Endothelial cell of umbilical vein (primary cell): ENCODE data around the gene TMEM255A. TPM values are rescaled to one million over a fixed set of nuclear protein-coding genes. Genes with fewer than 3 reads are reported as not detected.

Experiments
- BruUV-seq: library from RNA; stranded (reverse); fragments of 400-500 nt; replicated peaks from 2 replicates; lab custom pipeline; 2021; lab: Mats Ljungman, UMichigan
- CTCF ChIA-PET: fragments of 300-600, 350-600 bp; sonication (Branson Sonifier 250); formaldehyde crosslinking; loops from one replicate; lab custom pipeline; 2021; ENCODE audit warnings: antibody characterized with exemption, inconsistent platforms; lab: Charles Lee
- POLR2A ChIA-PET: fragments of 300-600, 350-600 bp; sonication (Branson Sonifier 250); formaldehyde crosslinking; loops from one replicate; lab custom pipeline; 2021; ENCODE audit warnings: antibody characterized with exemption, inconsistent platforms; lab: Charles Lee
- DNase-seq: peaks from one replicate; pipeline ENCODE4 v3.0.0-alpha.2; 2011; ENCODE audit warnings: low read depth, low spot score
- FAIRE-seq: peaks from 2 replicates; lab custom pipeline; 2011; peaks lifted over from hg19 to GRCh38; lab: Jason Lieb, UNC
- H2AFZ ChIP-seq: 2 replicates; pipeline ENCODE4 v1.6.0; 2012; ENCODE audit warnings: low read depth, low read length, control low read depth, inconsistent platforms
- H3K27ac ChIP-seq: 2 replicates; pipeline ENCODE4 v1.5.1; 2011; ENCODE audit warnings: low read depth, mild to moderate bottlenecking, control low read depth, low read length, moderate library complexity; ENCODE audit not compliant: insufficient read depth
- H3K27me3 ChIP-seq, 2 experiments: 2 replicates each; pipeline versions ENCODE4 v1.6.0 to v1.6.1; 2011; ENCODE audit warnings: low read length in 2 of 2, mixed read lengths in 1 of 2; ENCODE audit not compliant: control insufficient read depth in 2 of 2, insufficient read depth in 2 of 2
- H3K36me3 ChIP-seq, 2 experiments: 2 replicates in 1 of 2; 3 replicates in 1 of 2; pipeline ENCODE4 v1.5.1; 2011; ENCODE audit warnings: low read length in 2 of 2, mild to moderate bottlenecking in 1 of 2, moderate library complexity in 1 of 2; ENCODE audit not compliant: control insufficient read depth in 2 of 2, insufficient read depth in 2 of 2; ENCODE audit errors: extremely low read depth in 1 of 2
- H3K4me1 ChIP-seq: 3 replicates; pipeline ENCODE4 v1.5.1; 2011; ENCODE audit warnings: mild to moderate bottlenecking, low read length; ENCODE audit not compliant: control insufficient read depth, insufficient read depth; ENCODE audit errors: extremely low read depth
- H3K4me2 ChIP-seq: 2 replicates; pipeline ENCODE4 v1.6.1; 2011; ENCODE audit warnings: low read length, control low read depth, mixed read lengths; ENCODE audit not compliant: insufficient read depth
- H3K4me3 ChIP-seq, 3 experiments: fragments of 200-600 bp in 1 of 3; sonication (generic), shearing (Covaris generic) in 1 of 3; replicated peaks in 1 of 3; 2 replicates each; pipeline ENCODE4 v1.5.1; 2011 to 2016; ENCODE audit warnings: control low read depth in 3 of 3, low read length in 3 of 3, mild to moderate bottlenecking in 2 of 3, inconsistent platforms in 1 of 3, low read depth in 1 of 3, moderate library complexity in 1 of 3; ENCODE audit not compliant: insufficient read depth in 1 of 3
- H3K79me2 ChIP-seq: 2 replicates; pipeline ENCODE4 v1.6.0; 2012; ENCODE audit warnings: low read length, inconsistent platforms; ENCODE audit not compliant: control insufficient read depth, insufficient read depth
- H3K9ac ChIP-seq: replicated peaks from 2 replicates; pipeline ENCODE3; 2011; ENCODE audit warnings: low read length, control low read depth; ENCODE audit not compliant: insufficient read depth; ENCODE audit errors: extremely low read depth
- H3K9me1 ChIP-seq: replicated peaks from 3 replicates; pipeline ENCODE4 v1.6.0; 2011; ENCODE audit warnings: mild to moderate bottlenecking, low read length; ENCODE audit not compliant: control insufficient read depth, insufficient read depth; ENCODE audit errors: extremely low read depth
- H3K9me3 ChIP-seq: replicated peaks from 2 replicates; pipeline ENCODE4 v1.5.1; 2012; ENCODE audit warnings: low read length, inconsistent platforms; ENCODE audit not compliant: control insufficient read depth, insufficient read depth
- H4K20me1 ChIP-seq: replicated peaks from 2 replicates; pipeline ENCODE3; 2011; ENCODE audit warnings: mild to moderate bottlenecking, low read length; ENCODE audit not compliant: control insufficient read depth, insufficient read depth; ENCODE audit errors: extremely low read depth
- EZH2 ChIP-seq: IDR thresholded peaks from 2 replicates; pipeline ENCODE4 v1.6.1; 2012; ENCODE audit warnings: borderline replicate concordance, low read depth, mild to moderate bottlenecking, moderate library complexity, low read length, inconsistent platforms; ENCODE audit not compliant: severe bottlenecking
- FOS ChIP-seq: IDR thresholded peaks from 2 replicates; pipeline ENCODE4 v1.6.1; 2011; ENCODE audit warnings: mild to moderate bottlenecking, low read length, moderate library complexity, borderline replicate concordance; ENCODE audit not compliant: insufficient read depth
- MYC ChIP-seq: IDR thresholded peaks from one replicate; pipeline ENCODE4 v1.6.1; 2011; ENCODE audit warnings: mild to moderate bottlenecking, low read depth, low read length
- POLR2A ChIP-seq: IDR thresholded peaks from 2 replicates; pipeline ENCODE4 v1.6.1; 2012; ENCODE audit warnings: low read depth, mild to moderate bottlenecking, control low read depth, low read length
- dilution Hi-C: fragments of 300-500 bp; cut with MboI; formaldehyde crosslinking; loops from one replicate; pipeline ENCODE4 v1.15.0; 2019; ENCODE audit warnings: low sequenced_read_pairs; ENCODE audit not compliant: extremely low pct_ligation_motif_present
- intact Hi-C: fragments of 100-400 bp; cut with micrococcal nuclease; formaldehyde crosslinking; loops from one replicate; pipeline ENCODE4 v1.10.0; 2022
- polyA plus RNA-seq, 4 experiments: library from polyadenylated mRNA; depleted of rRNA in 3 of 4; stranded (reverse) in 3 of 4; unstranded in 1 of 4; fragments of >200 nt; gene quantifications; 2 replicates each; pipeline versions ENCODE4 v1.2.1 to v1.2.3, GENCODE V29; 2011 to 2012; ENCODE audit warnings: missing spikeins in 1 of 4
- total RNA-seq: library from RNA; stranded (reverse); gene quantifications from 2 replicates; pipeline ENCODE4 v1.2.3, GENCODE V29; 2021

Gene TMEM255A
- total and polyA plus RNA-seq, 2 donors (not counting 3 experiments of a cell fraction or from before 2014, with no cell fraction given) = not detected

- Histone ChIP-seq H3K79me2 (no peaks in the 10 kb centered on the region), H4K20me1 (no peaks in the 10 kb centered on the region), H3K27ac (no peak overlapping the region), H3K4me2 (no peak overlapping the region), H3K9me3 (no peaks in the 10 kb centered on the region), H3K9ac (no peak overlapping the region), H3K9me1 (no peaks in the 10 kb centered on the region), H3K4me3 (no peak overlapping the region), H3K27me3 (no peaks in the 10 kb centered on the region), H3K4me1 (no peaks in the 10 kb centered on the region), H2AFZ (no peak overlapping the region), H3K36me3 (no peaks in the 10 kb centered on the region)
- BruUV-seq = no TSS peak
- no peak for FAIRE-seq
- DNase-seq = no peak
- POLR2A ChIA-PET = no interaction called here
- intact Hi-C loops (no loop called here), dilution Hi-C loops (no loop called here)
- TF ChIP-seq FOS = no peak
- no peak for TF ChIP-seq MYC
- TF ChIP-seq POLR2A = no peak
- CTCF ChIA-PET = interaction anchor here (2.7 kb wide), 1 partner anchor 11 kb away, joined by 13 read pairs; no protein-coding TSS in a partner anchor
Measured at GRCh38 chrX:120224388-120224787, 86.9 kb downstream of the TMEM255A start.

GRCh38 chrX:120223374-120223773, 87.9 kb downstream of the TMEM255A start:
- Histone ChIP-seq H3K9ac (no peak overlapping the region), H3K79me2 (no peaks in the 10 kb centered on the region), H3K4me2 (no peak overlapping the region), H3K4me1 (no peaks in the 10 kb centered on the region), H3K27ac (no peak overlapping the region), H3K4me3 (no peak overlapping the region), H4K20me1 (no peaks in the 10 kb centered on the region), H3K9me3 (no peaks in the 10 kb centered on the region), H3K9me1 (no peaks in the 10 kb centered on the region), H3K27me3 (no peaks in the 10 kb centered on the region), H3K36me3 (no peaks in the 10 kb centered on the region), H2AFZ (no peak overlapping the region)
- no TSS peak for BruUV-seq
- intact Hi-C loops = no loop called here
- FAIRE-seq (no peak), DNase-seq (no peak)
- no peak for TF ChIP-seq EZH2
- no peak for TF ChIP-seq FOS
- no peak for TF ChIP-seq MYC
- dilution Hi-C loops = no loop called here
- CTCF ChIA-PET = interaction anchor here (2.7 kb wide), 1 partner anchor 10 kb away, joined by 13 read pairs; no protein-coding TSS in a partner anchor
- POLR2A ChIA-PET = no interaction called here
